ENCODE data around the gene NCL.
"Not testable (repeated sequence)": the region's sequence is repeated elsewhere in the genome, so short reads cannot be mapped to it uniquely, and the experiment has no call there.

DNA sequence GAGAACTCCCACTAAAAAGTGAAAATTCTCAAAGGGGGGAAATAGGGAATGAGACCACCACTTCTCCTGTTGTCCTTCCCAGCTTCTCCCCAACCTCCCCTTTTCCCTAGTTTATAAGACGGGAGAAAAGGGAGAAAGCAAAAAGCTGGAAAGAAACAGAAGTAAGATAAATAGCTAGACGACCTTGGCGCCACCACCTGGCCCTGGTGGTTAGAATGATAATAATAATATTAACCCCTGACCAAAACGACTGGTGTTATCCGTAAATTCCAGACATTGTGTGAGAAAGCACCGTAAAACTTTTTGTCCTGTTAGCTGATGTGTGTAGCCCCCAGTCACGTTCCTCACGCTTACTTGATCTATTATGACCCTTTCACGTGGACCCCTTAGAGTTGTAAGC is 56.0 kb downstream of the NCL start:
- not testable (repeated sequence) for TF ChIP-seq EZH2 (IDR thresholded peaks at IDR 0.05; ENCODE audit: borderline replicate concordance, low read length)
- TF ChIP-seq, protein P1, sequence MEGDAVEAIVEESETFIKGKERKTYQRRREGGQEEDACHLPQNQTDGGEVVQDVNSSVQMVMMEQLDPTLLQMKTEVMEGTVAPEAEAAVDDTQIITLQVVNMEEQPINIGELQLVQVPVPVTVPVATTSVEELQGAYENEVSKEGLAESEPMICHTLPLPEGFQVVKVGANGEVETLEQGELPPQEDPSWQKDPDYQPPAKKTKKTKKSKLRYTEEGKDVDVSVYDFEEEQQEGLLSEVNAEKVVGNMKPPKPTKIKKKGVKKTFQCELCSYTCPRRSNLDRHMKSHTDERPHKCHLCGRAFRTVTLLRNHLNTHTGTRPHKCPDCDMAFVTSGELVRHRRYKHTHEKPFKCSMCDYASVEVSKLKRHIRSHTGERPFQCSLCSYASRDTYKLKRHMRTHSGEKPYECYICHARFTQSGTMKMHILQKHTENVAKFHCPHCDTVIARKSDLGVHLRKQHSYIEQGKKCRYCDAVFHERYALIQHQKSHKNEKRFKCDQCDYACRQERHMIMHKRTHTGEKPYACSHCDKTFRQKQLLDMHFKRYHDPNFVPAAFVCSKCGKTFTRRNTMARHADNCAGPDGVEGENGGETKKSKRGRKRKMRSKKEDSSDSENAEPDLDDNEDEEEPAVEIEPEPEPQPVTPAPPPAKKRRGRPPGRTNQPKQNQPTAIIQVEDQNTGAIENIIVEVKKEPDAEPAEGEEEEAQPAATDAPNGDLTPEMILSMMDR (IDR thresholded peaks at IDR 0.05; ENCODE audit: low read length), result not testable (repeated sequence)
